ENCODE data around the gene RAB4A. TPM values are rescaled to one million over a fixed set of nuclear protein-coding genes. Genes with fewer than 3 reads are reported as not detected.

RAB4A gene
- total and polyA plus RNA-seq, 8 donors, result 34.8 to 64.0 (median 56.0) TPM

DNA sequence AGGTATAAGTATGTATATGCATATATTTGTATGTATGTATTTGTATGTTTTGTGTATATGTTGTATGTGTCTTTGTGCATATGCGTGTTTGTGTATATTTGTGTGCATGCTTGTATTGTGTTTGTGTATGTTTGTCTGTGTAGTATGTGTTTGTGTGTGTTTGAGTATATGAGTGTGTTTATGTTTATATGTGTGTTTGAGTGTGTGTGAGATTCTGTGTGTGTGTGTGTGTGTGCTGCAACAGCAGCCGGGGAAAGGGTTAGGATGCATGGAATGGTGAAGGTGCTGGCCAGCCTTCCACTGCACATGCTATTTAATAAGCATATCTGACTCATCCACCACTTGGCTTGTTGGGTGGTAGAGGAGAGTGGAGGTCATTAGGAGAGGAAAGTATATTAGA, 46.6 kb upstream of the RAB4A start:
- intact Hi-C loops (cut with DNase I), result loop anchor here in 1 of 2 donors (10.0 kb wide), 1 partner anchor 490 kb away; the partner anchor contains the start of gene RHOU

DNA sequence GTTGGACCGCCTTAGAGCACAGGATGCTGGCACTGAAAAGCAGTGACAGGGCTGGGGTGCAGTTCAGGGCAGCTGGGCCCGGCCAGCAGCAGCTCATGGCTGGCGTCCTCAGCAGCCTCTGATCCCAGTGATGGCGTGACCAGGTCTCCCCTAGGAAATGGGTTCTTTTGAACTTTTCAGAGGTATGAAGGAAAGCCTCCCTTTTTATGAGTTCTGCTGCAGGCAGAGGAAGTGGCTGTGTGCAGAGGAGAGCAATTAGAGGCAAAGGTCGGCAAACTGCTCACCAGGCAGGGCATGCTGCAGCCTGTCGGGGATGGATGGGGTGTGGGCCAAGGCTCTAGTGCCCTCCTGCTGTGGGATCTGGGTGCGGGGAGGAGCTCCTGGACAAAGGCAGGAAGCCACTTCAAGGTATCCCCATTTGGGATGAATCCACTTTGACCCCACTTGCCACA, 45.6 kb upstream of the RAB4A start:
- Histone ChIP-seq H3K9me3 (no peaks in the 10 kb centered on the region), H3K27me3 (peaks cover 0 to 18% of the 10 kb centered on the region in 2 donors), H3K4me3 (no peak overlapping the region), H3K4me1 (peaks cover 15 to 30% of the 10 kb centered on the region in 2 donors), H3K36me3 (no peaks in the 10 kb centered on the region), H3K27ac (no peak overlapping the region)
- ATAC-seq, result no peak
- DNase-seq, result no peak
- intact Hi-C loops (cut with DNase I), result loop anchor here in 1 of 2 donors (10.0 kb wide), 1 partner anchor 491 kb away; the partner anchor contains the start of gene RHOU
- TF ChIP-seq, protein P1, sequence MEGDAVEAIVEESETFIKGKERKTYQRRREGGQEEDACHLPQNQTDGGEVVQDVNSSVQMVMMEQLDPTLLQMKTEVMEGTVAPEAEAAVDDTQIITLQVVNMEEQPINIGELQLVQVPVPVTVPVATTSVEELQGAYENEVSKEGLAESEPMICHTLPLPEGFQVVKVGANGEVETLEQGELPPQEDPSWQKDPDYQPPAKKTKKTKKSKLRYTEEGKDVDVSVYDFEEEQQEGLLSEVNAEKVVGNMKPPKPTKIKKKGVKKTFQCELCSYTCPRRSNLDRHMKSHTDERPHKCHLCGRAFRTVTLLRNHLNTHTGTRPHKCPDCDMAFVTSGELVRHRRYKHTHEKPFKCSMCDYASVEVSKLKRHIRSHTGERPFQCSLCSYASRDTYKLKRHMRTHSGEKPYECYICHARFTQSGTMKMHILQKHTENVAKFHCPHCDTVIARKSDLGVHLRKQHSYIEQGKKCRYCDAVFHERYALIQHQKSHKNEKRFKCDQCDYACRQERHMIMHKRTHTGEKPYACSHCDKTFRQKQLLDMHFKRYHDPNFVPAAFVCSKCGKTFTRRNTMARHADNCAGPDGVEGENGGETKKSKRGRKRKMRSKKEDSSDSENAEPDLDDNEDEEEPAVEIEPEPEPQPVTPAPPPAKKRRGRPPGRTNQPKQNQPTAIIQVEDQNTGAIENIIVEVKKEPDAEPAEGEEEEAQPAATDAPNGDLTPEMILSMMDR (IDR thresholded peaks at IDR 0.05), result no peak

More for the DNA sequence above, 46.6 kb upstream of the RAB4A start:
- DNase-seq (no peak), ATAC-seq (no peak)
- H3K4me3 ChIP-seq, result no peak overlapping the region
- TF ChIP-seq, protein P1 (IDR thresholded peaks at IDR 0.05), result no peak
- H3K36me3 ChIP-seq, result no peaks in the 10 kb centered on the region
- H3K27me3 ChIP-seq, result peaks cover 0 to 8% of the 10 kb centered on the region in 2 donors
- H3K9me3 ChIP-seq, result no peaks in the 10 kb centered on the region
- no peak overlapping the region for H3K27ac ChIP-seq
- peaks cover 5 to 20% of the 10 kb centered on the region in 2 donors for H3K4me1 ChIP-seq

DNA sequence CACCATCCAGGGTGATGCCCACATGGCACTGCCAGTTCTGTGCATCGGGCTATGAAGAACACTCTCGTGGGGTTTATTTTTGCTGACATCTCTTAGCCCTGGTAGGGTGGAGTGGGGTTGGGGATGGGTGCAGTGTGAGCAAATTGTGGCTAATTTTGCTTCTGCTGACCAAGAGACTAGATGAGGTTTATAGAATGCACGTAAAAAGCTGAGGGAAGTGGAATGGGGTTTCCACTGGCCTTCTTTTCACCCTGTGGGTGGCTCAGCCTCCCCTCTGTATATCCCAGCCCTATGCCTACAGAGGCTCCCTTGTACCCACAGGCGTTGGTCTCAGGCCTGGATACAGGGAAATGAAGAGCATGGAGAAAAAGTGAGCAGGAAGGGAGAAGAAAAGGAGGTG, 44.1 kb upstream of the RAB4A start:
- TF ChIP-seq, protein P1 (IDR thresholded peaks at IDR 0.05), result no peak
- no peak for DNase-seq
- Histone ChIP-seq H3K36me3 (no peaks in the 10 kb centered on the region), H3K4me1 (peaks cover 16 to 34% of the 10 kb centered on the region in 2 donors), H3K4me3 (no peak overlapping the region), H3K27ac (no peak overlapping the region), H3K27me3 (peaks cover 0 to 21% of the 10 kb centered on the region in 2 donors), H3K9me3 (no peaks in the 10 kb centered on the region)
- no peak for ATAC-seq
- intact Hi-C loops (cut with DNase I), result loop anchor here in 1 of 2 donors (10.0 kb wide), 1 partner anchor 492 kb away; the partner anchor contains the start of gene RHOU

DNA sequence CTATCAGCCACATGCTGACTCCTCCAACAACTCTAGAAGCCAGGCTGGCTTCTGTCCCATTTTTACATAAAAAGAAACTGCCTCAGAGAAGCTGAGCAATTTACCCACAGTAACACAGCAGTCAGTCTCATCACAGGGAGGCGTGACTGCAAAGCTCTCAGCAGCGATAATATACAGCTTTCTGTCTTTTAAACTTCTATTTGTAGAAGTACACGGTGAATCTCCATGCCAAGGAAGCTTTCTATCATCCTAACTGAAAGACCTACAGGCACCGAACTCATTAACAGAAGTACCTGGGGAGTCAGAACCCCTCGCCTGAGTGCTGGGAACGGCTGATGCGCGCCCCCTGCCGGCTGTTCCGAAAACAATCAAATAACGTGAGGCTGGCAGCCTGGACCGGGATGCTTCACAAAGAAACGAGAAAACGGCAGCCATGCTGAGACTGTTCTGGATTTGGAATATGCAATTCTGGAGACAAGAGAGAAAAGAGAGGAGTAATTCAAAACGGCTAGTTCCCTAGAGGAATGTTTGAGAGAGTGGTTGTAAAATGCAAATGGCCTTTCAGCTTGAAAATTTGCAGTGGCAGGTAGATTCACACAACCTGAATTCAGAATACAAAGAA, 43.5 kb upstream of the RAB4A start:
- intact Hi-C loops (cut with DNase I), result loop anchor here in 1 of 2 donors (10.0 kb wide), 1 partner anchor 493 kb away; the partner anchor contains the start of gene RHOU
- H3K4me1 ChIP-seq, result peaks cover 16 to 33% of the 10 kb centered on the region in 2 donors
- DNase-seq (peak; percentile 56 to 95 (median 78)), ATAC-seq (peak; percentile 75)
- no peaks in the 10 kb centered on the region for H3K9me3 ChIP-seq
- H3K27me3 ChIP-seq, result peaks cover 0 to 21% of the 10 kb centered on the region in 2 donors
- no peak overlapping the region for H3K27ac ChIP-seq
- H3K4me3 ChIP-seq, result no peak overlapping the region
- no peaks in the 10 kb centered on the region for H3K36me3 ChIP-seq
- TF ChIP-seq, protein P1 (IDR thresholded peaks at IDR 0.05), result peak; percentile 80 to 82

DNA sequence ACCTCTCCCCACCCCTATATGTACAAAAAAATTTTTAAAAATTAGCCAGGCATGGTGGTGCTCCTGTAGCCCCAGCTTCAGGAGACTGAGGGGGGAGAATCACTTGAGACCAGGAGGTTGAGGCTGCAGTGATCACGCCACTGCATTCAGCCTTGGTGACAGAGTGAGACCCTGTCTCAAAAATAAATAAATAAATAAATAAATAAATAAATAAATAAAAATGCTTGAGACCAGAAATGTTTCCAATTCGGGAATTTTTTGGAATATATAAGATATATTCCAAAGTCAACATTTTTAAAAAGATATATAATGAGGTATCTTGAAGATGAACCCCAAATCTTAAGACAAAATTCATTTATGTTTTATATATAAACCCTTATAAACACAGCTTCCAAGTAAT, 42.4 kb upstream of the RAB4A start:
- no peak for ATAC-seq
- Histone ChIP-seq H3K4me1 (peaks cover 16 to 33% of the 10 kb centered on the region in 2 donors), H3K9me3 (no peaks in the 10 kb centered on the region), H3K36me3 (no peaks in the 10 kb centered on the region), H3K4me3 (no peak overlapping the region), H3K27ac (no peak overlapping the region), H3K27me3 (peaks cover 0 to 21% of the 10 kb centered on the region in 2 donors)
- no peak for DNase-seq
- intact Hi-C loops (cut with DNase I), result loop anchor here in 1 of 2 donors (10.0 kb wide), 1 partner anchor 494 kb away; the partner anchor contains the start of gene RHOU
- TF ChIP-seq, protein P1 (IDR thresholded peaks at IDR 0.05), result no peak

Data from left lung (tissue), 10 donors.